HG03378 (cell line): ENCODE data around the gene LDLR.
"Not testable (repeated sequence)": the region's sequence is repeated elsewhere in the genome, so short reads cannot be mapped to it uniquely, and the experiment has no call there.

Source experiments
- ATAC-seq: cut with Tn5 transposase; IDR thresholded peaks from one replicate; pipeline ENCODE4 v1.9.1; 2021; ENCODE audit warnings: mild to moderate bottlenecking, moderate library complexity; ENCODE audit not compliant: unreplicated experiment

LDLR gene

DNA sequence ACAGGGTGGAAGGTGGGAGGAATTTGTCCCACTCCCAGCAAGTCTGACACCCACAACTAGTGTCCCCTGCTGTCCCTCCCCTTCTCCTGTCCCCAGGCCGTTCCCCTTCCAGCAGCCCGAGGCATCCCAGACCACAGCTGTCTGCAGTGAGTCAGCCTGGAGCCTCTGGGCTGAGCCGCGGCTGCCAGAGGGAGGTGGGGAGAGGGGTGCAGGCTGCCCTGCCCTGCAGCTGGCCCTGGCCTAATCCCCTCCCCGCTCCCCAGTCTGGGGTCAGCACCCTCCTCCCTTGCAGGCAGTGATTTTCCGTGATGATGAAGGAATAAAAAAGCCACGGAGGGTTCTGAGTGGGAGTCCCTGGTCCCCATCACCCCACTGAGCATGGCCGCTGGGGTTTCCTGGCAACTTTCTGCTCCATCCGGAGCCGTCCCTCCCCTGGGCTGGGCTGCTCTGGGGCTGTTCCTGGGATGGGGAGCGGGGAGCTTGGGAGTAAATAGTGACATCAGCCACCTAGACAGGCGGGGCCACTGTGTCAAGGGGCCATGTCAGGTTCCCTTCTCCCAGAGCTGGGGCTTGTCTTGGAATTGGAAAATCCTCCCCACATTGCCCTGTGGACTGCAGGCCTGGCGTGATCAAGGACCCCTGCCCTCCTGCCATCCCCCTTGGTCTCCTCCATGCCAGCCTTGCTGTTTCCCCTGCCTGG, 49.5 kb downstream of the LDLR start:
- ATAC-seq = no peak

DNA sequence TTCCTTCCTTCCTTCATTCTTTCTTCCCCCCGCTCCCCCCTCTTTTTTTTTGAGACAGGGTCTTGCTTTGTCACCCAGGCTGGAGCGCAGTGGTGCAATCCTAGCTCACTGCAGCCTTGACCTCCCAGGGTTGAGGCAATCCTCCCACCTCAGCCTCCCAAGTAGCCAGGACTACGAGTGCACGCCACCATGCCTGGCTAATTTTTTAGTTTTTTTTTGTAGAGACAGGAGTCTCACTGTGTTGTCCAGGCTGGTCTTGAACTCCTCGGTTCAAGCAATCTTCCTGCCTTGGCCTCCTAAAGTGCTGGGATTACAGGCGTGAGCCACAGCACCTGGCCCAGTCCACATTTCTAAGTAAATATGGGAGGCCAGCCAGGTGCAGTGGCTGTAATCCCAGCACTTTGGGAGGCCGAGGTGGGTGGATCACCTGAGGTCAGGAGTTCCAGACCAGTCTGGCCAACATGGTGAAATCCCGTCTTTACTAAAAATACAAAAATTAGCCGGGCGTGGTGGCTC, 50.8 kb downstream of the LDLR start:
- ATAC-seq = not testable (repeated sequence)

DNA sequence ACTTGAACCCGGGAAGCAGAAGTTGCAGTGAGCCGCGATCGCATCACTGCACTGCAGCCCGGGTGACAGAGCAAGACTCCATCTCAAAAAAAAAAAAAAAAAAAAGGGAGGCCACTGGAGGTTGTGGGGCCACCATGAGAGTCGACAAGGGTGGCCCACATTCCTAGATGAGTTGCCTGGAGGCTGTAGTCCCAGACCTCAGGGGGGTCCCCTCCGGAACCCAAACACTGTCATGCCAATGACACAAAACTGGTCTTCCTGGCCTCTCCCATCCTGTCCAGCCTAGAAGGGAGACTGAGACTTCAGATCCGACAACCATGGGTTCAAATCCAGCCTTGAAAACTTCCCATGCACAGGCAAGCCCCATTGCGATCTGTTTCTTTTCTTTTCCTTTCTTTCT, 51.6 kb downstream of the LDLR start:
- no peak for ATAC-seq

DNA sequence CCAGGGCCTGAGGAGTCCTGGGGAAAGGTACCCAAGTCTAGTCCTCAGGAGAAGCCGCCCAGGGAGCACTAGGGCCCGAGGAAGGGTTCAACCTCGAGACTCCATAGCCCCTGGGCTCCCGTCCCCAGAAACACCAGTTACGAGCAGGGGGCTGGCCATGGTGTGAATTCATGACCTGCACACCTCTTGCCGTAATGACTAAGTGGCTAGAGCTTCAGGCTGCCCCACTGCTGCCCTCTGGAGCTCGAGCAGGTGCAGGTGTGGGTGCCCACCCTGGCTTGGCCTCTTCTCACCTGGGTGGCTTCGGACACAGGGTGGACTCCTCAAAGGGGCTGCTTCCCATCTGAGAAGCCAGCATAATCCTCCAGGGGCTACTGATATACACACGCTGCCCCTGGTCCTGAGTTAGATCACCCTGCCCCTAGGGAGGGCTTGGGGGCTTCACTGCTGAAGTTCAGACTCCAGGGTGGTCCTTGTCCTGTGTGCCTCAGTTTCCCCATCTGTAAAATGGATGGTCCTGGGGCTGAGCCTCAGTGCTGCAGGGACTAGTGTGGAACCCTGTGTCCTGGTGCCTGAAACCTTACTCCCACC, 52.8 kb downstream of the LDLR start:
- no peak for ATAC-seq

DNA sequence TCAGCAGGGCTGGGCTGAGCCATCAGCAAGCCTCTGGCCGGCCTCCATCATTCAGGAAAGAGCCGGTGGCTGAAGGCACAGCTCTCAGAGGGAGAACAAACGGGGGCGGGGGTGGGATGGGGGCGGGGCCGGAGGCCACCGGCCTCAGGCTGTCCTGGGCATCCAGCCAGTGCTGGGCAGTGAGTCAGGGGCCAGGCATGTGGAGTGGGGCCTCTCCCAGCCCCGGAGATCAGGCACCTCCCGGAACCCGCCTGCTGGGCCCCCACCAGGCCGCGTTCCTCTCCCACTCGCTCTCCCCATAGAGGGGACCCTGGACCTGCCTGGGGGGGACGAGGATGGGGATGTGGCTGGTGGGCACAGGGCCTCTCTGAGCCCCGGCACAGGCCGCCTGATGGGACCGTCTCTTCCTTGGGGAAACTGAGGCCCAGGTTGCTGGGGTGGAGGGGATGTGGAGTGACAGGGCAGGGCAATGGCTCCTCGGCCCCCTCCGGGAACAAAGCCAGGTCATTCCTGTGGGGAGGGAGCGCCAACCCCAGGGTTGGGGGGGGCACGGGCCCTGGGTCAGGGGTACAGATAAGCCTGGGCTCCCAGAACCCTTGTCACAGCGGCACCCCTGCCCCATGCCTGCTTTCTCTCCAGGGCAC, 53.4 kb downstream of the LDLR start:
- ATAC-seq = no peak

DNA sequence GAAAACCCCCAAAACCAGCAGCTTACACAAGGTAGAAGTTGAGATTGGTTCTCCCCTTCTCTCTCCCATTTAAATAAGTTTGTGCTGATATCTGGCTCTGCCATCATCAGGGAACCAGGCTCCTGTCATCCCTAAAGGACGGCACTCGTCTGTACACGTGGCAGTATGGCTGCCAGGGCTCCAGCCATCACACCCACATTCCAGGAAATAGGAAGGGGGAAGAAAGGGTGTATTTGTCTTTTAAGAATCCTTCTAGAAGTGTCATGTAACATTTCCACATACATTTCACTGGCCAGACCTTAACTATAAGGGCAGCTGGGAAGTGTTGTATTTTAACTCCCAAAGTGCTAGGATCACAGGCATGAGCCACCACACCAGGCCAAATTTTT, 56.3 kb downstream of the LDLR start:
- ATAC-seq = no peak

DNA sequence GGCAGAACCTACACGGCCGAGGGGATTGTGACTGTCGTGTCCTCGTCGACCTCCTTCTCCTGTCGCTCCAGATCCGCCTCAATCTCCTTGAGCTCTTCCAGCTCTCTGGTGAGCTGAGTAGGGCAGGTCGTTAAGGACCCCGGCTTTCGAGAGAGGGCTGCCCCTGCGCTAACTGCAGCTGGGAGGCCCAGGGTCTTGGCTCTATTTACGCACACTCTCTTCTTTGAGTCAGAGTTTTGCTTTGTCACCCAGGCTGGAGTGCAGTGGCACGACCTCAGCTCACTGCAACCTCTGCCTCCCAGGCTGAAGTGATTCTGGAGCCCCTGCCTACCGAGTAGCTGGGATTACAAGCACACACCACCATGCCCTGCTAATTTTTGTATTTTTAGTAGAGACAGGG, 58.7 kb downstream of the LDLR start:
- no peak for ATAC-seq

DNA sequence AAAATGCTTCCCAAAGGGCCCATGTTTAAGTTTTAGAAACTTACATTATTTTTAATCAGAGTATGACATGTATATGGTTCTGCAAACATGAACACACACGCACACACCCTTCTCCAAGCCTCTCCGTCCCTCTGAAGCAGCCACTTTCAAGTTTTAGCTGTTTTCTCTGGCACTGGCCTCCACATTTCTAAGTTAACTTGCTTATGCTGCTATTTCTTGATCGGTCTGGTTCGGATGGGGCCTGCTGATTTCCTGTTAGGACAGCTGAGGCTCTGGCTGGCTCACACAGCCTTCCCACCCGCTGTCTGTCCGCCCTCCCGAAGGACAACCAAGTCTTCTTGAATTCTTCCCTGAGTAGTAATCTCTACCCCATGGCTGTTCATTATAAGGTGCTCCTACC, 61.9 kb downstream of the LDLR start:
- ATAC-seq = no peak

DNA sequence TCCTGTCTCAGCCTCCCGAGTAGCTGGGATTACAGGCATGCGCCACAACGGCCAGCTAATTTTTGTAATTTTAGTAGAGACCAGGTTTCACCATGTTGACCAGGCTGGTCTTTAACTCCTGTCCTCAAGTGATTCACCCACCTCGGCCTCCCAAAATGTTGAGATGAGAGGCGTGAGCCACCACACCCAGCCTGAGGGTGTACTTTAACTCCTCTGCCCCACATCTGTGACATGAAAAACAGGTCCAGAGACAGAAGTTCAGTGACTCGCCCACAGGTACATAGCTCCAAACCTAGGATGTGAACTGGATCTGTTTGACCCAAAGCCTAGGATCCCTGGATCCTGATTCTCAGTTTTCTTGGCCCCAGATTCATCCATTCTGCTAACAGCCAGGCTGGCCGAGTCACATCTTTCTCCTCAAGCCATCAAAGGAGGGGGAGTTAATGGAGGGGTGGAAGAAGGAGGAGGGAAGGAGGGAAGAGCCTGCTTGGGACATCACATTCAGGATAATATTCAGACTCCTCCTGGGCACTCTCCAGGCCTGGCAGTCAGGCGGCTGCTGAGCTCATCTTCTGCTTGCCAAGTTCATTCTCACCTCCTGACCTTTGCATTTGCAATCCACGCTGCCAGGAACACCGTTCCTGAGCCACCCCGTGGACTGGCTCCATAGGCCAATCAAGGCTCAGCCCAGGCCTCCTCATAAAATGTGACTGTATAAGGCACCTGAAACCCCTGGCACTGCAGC, 63.2 kb downstream of the LDLR start:
- ATAC-seq = no peak

DNA sequence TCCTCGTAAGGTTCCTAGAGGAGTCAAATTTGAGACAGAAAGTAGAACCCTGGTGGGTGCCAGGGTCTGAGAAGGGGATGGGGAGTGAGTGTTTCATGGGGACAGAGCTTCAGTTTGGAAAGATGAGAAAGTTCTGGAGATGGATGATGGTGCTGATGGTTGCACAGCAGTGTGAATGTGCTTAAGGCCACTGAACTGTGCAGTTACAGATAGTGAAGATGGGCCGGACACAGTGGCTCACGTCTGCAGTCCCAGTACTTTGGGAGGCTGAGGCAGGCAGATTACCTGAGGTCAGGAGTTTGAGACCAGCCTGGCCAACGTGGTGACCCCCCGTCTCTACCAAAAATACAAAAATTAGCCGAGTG, 65.4 kb downstream of the LDLR start:
- ATAC-seq = no peak

DNA sequence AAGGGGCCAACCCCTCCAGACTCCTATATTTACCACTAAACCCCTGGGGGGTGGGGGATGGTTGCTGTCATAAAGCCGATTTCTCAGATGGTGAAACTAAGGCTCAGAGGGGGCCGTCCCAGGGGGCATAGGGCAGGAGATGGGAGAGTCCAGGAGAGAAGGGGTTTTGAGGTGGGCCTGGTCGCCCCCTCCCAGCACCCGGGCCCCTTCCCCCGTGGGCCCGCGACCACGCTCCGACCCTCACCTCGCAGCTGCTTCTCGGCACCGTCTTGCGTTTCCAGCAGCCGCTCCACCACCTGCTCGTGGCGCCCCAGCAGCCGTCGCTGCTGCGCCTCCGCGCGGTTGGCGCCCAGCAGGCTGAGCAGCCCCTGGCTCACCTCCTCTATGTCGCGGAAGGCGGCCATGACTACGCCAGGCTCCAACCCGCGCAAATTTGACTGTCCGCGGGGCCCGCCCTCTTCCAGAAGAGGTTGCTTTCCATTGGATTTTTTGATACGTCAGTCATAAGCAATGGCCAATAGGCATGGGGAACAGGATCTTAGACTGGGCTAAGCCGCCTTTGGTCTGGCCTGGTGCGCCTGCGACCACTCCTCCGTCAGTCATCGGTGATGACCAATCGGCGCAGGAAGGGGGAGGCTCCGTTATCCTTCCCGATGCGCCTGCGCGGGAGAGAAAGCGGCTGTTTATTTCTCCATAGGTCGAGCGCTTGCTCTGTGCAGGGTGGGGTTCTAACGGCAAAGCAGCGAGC, 66.3 kb downstream of the LDLR start, which contains the start of gene SPC24:
Gene SPC24, minus strand, starts transcription at position 410 of the 748 bp plus-strand sequence. Its CDS starts 6 bp downstream, at position 404.
- peak; percentile 97 for ATAC-seq

DNA sequence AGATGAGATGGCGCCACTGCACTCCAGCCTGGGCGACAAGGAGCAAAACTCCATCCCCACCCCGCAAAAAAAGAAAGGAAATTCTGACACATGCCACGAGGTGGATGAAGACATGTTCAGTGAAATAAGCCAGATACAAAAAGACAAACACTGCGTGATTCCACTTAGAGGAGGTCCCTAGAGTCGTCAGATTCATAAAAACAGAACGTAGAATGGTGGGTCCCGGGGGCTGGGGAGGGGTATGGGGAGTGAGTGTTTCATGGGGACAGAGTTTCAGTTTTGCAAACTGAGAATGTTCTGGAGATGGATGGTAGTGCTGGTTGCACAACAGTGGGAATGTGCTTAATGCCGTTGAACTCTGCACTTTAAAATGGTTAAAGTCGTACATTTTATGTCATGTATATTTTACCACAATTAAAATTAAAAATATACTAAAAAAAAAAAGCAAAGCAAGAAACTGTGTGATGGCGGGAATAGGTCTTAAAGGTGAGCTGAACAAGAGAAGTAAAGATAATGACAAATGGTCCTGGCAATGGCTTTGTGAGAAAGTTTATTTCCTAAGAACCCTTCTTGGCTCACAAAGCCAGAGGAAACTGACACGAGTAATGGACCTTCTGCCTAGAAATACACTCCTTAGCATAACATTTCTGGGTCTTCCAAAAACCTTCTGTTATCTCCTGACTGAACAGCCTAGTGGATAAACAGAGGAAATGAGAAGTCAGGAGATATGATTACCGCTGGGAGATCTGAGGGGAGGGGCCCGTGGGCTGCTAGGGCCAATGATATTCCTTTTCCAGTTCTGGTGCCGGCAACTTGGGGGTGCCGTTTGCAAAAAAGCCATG, 70.6 kb downstream of the LDLR start:
- no peak for ATAC-seq

DNA sequence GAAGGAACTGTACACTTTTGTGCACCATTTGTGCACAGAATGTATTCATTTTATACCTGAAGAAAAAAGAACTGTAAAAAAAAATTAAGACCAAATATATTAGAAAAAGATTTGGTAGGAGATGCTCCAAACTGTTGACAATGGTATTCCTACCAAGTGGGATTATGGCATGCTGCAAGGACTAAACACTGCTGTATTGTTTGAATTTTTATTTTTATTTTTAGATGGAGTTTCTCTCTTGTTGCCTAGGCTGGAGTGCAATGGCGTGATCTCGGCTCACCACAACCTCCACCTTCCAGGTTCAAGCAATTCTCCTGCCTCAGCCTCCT, 71.1 kb downstream of the LDLR start:
- not testable (repeated sequence) for ATAC-seq

DNA sequence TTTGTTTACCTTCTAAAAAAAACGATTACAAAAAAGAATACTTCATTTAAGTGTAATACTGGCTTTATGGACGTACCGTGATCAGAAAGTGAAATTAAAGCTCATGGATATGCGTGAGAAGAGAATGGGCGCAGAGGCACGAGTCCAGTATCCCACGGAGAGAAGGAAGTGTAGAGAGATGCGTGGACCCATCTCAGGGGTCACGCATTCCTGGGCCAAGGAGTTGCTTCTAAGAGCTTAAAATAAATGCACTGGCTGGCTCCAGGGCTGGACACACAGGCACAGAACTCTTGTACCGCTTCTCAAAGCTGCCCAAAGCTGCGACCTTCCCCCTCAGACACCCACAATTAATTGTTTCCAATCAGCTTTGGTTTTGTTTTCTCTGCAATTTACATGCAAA, 75.0 kb downstream of the LDLR start:
- ATAC-seq = no peak

DNA sequence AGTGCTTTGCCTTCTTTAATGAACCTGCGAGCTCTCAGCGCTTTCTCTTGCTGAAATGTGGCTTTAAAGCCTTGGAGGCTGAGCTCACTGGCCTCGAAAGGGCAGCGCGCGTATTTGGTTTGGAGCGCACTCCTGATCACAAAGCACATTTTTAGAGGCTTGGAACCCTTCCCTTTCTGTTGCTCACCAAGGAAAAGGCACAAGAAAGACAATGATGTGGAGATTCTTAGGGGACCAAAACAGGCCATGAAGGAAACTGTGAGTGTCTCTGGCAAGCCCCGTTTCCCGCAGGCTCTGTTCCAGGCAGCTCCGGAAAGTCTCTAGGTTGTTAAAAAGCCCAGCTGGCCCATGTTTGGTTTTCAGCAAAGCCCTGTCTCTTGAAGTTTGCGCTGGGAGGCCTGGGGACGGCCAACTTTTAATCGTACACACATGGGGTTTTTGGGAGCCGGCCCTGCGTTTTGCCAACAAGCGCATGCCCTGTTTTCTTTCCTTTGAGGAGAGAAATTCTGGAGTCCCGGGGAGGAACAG, 75.7 kb downstream of the LDLR start:
- ATAC-seq = no peak

DNA sequence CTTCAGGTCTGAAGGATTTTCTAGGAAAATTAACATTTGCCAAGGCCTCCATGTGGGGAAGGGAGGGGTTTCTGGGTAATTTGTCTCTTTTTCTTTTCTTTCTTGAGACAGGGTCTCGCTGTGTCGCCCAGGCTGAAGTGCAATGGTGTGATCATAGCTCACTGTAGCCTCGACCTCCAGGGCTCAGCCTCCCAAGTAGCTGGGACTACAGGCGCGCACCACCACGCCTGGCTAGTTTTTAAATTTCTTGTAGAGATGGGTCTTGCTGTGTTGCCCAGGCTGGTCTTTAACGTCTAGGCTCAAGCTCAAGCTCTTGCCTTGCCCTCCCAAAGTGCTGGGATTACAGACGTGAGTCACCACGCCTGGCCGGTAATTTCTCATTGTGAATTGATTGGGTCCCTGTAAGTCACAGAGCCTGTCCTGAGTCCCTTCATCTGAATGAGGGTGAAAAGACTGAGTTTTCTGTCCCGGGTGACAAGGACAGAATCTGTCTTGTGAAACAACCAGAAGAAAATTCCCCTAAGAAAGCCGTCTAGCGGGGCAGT, 76.3 kb downstream of the LDLR start:
- ATAC-seq = no peak

DNA sequence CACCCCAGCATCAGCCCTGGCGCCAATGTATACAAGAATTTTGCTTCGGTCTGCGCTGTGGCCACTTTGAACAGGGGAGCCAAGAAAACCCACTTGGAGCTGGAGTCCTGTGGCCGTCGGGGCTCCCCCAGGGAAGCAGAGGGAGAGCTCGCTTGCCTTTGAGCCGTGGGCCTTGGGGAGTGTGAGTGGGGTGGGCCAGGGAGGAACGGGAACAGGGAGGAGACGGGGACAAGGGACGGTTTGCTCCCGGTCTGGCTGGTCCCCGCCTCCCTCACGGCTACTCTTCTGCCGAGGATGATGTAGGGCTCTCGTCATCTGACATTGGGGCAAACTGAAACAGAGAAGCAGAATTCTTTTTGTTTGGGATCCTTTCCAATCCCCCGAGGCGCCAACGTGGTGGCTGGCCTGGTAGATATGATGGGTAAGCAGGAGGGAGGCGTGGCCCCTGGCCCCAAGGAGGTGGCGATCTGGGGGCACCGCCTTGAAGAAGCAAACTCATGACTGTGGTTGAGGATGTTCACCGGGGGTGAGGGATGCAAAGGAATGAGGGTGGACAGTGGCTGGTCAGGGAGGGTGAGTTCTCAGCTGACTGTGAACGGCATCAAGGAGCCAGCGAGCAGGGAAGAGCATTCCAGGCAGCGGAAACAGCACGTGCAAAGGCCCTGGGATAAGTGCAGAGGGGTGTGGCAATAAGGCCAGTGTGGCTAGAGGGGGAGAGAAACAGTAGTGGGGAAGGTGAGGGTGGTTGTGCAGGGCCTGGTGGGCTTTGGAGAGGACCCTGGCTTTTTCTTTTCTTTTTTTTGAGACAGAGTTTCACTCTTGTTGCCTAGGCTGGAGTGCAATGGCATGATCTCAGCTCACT, 77.2 kb downstream of the LDLR start:
- no peak for ATAC-seq

DNA sequence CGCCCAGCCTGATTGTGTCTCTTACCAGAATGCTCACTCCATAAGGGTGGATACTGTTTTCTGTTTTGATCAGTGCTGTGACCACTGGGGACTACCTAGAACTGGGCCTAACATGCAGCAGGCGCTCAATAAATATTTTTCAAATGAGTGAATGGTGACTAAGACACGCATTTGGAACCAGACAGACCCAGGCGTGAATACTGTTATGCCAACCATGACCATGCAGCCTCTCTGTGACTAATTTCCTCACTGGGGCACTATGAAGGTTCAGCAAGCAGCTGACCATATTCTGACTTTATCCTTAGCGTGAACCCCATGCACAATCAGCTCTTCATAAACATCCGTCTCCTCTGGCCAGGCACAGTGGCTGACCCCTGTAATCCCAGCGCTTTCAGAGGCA, 79.3 kb downstream of the LDLR start:
- no peak for ATAC-seq
